GM03348 (cell line): ENCODE results near the gene MRPS23.
A peak's percentile ranks its signal among the peaks of the same experiment; 100 is the strongest.

Experiments
- DNase-seq: peaks from one replicate; pipeline ENCODE4 v3.0.0; 2012; ENCODE audit warnings: low spot score

The MRPS23 gene

GRCh38 chr17:57849874-57850754 lies at the start of gene MRPS23:
Gene MRPS23, minus strand, starts transcription at chr17:57850044. Its CDS starts 34 bp downstream, at chr17:57850010.
- peak; percentile 96 for DNase-seq

GRCh38 chr17:57899391-57899790 lies 49.5 kb upstream of the MRPS23 start:
- DNase-seq = peak; percentile 29

GRCh38 chr17:57898487-57899311 lies 48.9 kb upstream of the MRPS23 start:
- DNase-seq = peak; percentile 90

GRCh38 chr17:57895382-57896060 lies 45.7 kb upstream of the MRPS23 start:
- DNase-seq = no peak

- no peak for DNase-seq
Observed at GRCh38 chr17:57894848-57895247, 45.0 kb upstream of the MRPS23 start.

GRCh38 chr17:57892820-57893595 lies 43.2 kb upstream of the MRPS23 start:
- DNase-seq = peak; percentile 93

- DNase-seq = peak; percentile 91
Observed at GRCh38 chr17:57892146-57892819, 42.4 kb upstream of the MRPS23 start.

GRCh38 chr17:57890857-57891232 lies 41.0 kb upstream of the MRPS23 start:
- no peak for DNase-seq

GRCh38 chr17:57889892-57890856 lies 40.3 kb upstream of the MRPS23 start:
- DNase-seq = peak; percentile 84

- DNase-seq = no peak
Observed at GRCh38 chr17:57889252-57889651, 39.4 kb upstream of the MRPS23 start.

- no peak for DNase-seq
Observed at GRCh38 chr17:57888311-57889216, 38.7 kb upstream of the MRPS23 start.

GRCh38 chr17:57887161-57887560 lies 37.3 kb upstream of the MRPS23 start:
- DNase-seq = no peak

- DNase-seq = no peak
Observed at GRCh38 chr17:57886020-57886419, 36.2 kb upstream of the MRPS23 start.

GRCh38 chr17:57885148-57885915 lies 35.5 kb upstream of the MRPS23 start:
- no peak for DNase-seq

GRCh38 chr17:57881783-57882351 lies 32.0 kb upstream of the MRPS23 start:
- DNase-seq = no peak

- DNase-seq = peak; percentile 74
Observed at GRCh38 chr17:57881143-57881542, 31.3 kb upstream of the MRPS23 start.

- no peak for DNase-seq
Observed at GRCh38 chr17:57880086-57880456, 30.2 kb upstream of the MRPS23 start.
